DND-41 (cell line): Measurements from ENCODE around the gene TYMP.

Source experiments
- CTCF ChIP-seq: IDR thresholded peaks from 2 replicates; pipeline ENCODE4 v1.5.1; 2012; ENCODE audit warnings: borderline replicate concordance, low read length, moderate library complexity, mild to moderate bottlenecking; ENCODE audit not compliant: poor library complexity, severe bottlenecking; ENCODE audit errors: extremely low read depth
- EZH2 ChIP-seq: IDR thresholded peaks from 3 replicates; pipeline ENCODE4 v1.6.1; 2012; ENCODE audit warnings: borderline replicate concordance, low read depth, mild to moderate bottlenecking, moderate library complexity, low read length, inconsistent platforms; ENCODE audit not compliant: severe bottlenecking

DNA sequence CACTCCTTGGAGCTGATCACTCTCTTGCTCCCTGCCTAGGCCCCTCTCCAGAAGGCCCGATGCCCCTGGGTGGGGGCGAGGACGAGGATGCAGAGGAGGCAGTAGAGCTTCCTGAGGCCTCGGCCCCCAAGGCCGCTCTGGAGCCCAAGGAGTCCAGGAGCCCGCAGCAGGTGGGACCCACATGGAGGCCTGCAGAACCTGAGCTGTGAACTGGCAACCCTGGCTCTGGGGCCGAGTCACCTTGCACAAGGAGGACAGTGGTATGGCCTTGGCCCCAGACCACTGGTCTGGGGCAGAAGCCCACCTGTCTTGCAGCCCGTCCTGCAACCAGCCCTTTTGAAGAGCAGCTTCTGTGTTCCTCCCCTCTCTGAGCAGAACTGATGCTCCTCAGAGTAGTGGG is 10.7 kb downstream of the TYMP start:
- TF ChIP-seq CTCF (no peak), EZH2 (no peak)
